Thoracic aorta (tissue), 2 donors: ENCODE results near the gene BTBD16. TPM values are rescaled to one million over a fixed set of nuclear protein-coding genes. Genes with fewer than 3 reads are reported as not detected.

Experiments
- ATAC-seq: fragments of 150-250 bp; one replicate; pipeline ENCODE4 v1.8.0; 2017; ENCODE audit warnings: low read depth; ENCODE audit not compliant: insufficient number of reproducible peaks, low FRiP score
- DNase-seq: peaks from one replicate; pipeline ENCODE4 v3.0.0-alpha.2; 2020; ENCODE audit warnings: low spot score
- H3K27ac ChIP-seq, 2 donors: fragments of 200-600 bp; sonication (generic); 1 replicate in 1 of 2; 2 replicates in 1 of 2; pipeline ENCODE4 v1.5.1; 2016; ENCODE audit warnings: mild to moderate bottlenecking in 2 of 2, moderate library complexity in 2 of 2
- H3K27me3 ChIP-seq: fragments of 200-600 bp; sonication (generic); replicated peaks from 2 replicates; pipeline ENCODE4 v1.6.0; 2016; ENCODE audit warnings: mild to moderate bottlenecking; ENCODE audit not compliant: insufficient read depth
- H3K36me3 ChIP-seq: fragments of 200-600 bp; sonication (generic); one replicate; pipeline ENCODE4 v1.5.1; 2016
- H3K4me1 ChIP-seq, 2 donors: fragments of 200-600 bp; sonication (generic); 1 replicate in 1 of 2; 2 replicates in 1 of 2; pipeline versions ENCODE4 v1.5.1 to v1.6.0; 2016; ENCODE audit warnings: low read depth in 2 of 2, mild to moderate bottlenecking in 1 of 2; ENCODE audit not compliant: control insufficient read depth in 1 of 2
- H3K4me3 ChIP-seq: fragments of 200-600 bp; sonication (generic); 2 replicates; pipeline ENCODE4 v1.5.1; 2016; ENCODE audit warnings: mild to moderate bottlenecking
- H3K9me3 ChIP-seq: fragments of 200-600 bp; sonication (generic); 2 replicates; pipeline ENCODE4 v1.5.1; 2016
- CTCF ChIP-seq: fragments of 200-600 bp; sonication (generic); IDR thresholded peaks from one replicate; pipeline ENCODE4 v1.5.1; 2019; ENCODE audit warnings: antibody characterized with exemption
- total RNA-seq, 2 donors: library from RNA; depleted of rRNA; stranded (reverse); fragments of >200 nt; gene quantifications; one replicate each; pipeline versions ENCODE4 v1.1.0 to v1.2.3, GENCODE V29; 2016

The BTBD16 gene
- total RNA-seq, 2 donors from 2014 or later, result not detected

DNA sequence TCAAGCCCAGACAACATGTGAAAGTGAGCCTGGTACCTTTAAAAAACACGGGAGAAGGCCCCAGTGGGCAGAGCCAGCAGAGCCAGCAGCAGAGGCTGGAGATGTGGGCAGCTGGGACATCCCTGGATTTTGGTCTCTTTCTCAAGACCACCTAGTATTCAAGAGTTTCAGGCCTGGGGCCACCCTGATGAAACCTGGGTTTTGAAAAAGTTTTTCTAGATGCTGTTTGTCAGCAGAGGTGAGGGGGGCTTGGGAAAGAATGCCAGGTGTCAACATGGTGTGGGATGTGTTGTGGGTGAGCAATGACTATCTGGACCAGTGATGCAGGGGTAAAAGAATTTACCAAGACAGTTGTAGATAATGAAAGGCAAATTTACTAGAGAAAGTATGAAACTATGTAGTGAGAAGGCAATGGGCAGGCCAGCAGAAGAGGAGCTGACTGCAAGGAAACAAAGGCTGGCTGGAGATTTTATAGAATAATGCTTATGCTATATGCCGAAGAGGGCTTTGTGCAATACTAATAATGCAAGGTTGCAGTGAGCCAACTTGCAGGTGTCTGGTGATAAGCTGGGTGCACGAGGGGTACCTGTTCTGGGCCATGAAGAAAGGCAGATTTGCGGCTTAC lies 75.3 kb downstream of the BTBD16 start:
- no peak for DNase-seq

DNA sequence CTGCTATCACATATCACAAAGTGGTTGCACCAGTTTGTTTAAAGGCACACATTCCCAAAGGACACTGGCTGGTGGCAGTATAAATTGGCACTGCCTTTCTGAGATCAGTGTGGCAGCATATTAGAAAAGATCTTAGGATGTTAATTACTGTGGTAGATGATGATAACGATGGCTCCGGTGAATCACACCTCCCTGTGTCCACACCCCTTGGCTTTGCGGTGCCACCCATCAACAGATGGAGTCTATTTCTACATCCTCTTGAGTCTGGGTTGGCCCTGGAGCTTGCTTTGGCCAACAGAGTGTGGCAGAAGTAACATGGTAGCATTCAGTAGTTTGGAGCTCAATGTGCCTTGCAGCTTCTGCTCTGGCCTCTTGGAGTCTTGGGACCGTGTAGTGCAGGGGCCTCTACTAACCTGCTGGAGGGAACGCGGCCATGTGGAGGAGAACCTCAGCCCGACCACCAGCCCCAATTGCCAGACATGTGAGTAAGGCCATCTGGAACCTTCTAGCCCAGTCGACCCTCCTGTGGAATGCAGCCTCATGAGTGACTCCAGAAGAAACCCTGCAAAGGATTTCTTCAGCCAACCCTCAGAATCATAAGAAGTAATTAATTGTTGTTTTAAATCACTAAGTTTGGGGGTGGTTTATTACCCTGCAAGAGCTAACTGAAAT lies 76.2 kb downstream of the BTBD16 start:
- Histone ChIP-seq H3K36me3 (no peaks in the 10 kb centered on the region), H3K9me3 (no peaks in the 10 kb centered on the region), H3K4me1 (peaks cover 0 to 5% of the 10 kb centered on the region in 2 donors), H3K4me3 (no peak overlapping the region), H3K27ac (no peak overlapping the region), H3K27me3 (no peaks in the 10 kb centered on the region)
- no peak for DNase-seq
- no peak for TF ChIP-seq CTCF
- ATAC-seq, result no peak

More for the DNA sequence above, 75.3 kb downstream of the BTBD16 start:
- H3K27me3 ChIP-seq, result no peaks in the 10 kb centered on the region
- ATAC-seq, result no peak
- H3K36me3 ChIP-seq, result no peaks in the 10 kb centered on the region
- no peak for TF ChIP-seq CTCF
- no peaks in the 10 kb centered on the region for H3K9me3 ChIP-seq
- H3K27ac ChIP-seq, result no peak overlapping the region
- no peak overlapping the region for H3K4me3 ChIP-seq
- peaks cover 0 to 5% of the 10 kb centered on the region in 2 donors for H3K4me1 ChIP-seq

- no peak for ATAC-seq
- no peaks in the 10 kb centered on the region for H3K36me3 ChIP-seq
- no peak for TF ChIP-seq CTCF
Observed at GRCh38 chr10:122348512-122348911, 77.4 kb downstream of the BTBD16 start.

GRCh38 chr10:122348935-122349361 lies 77.9 kb downstream of the BTBD16 start:
- ATAC-seq (no peak), DNase-seq (no peak)
- TF ChIP-seq CTCF, result no peak

More at GRCh38 chr10:122348512-122348911, 77.4 kb downstream of the BTBD16 start:
- no peak for DNase-seq
- H3K9me3 ChIP-seq, result no peaks in the 10 kb centered on the region
- H3K27ac ChIP-seq, result no peak overlapping the region
- H3K27me3 ChIP-seq, result no peaks in the 10 kb centered on the region
- no peak overlapping the region for H3K4me3 ChIP-seq
- no peaks in the 10 kb centered on the region for H3K4me1 ChIP-seq

DNA sequence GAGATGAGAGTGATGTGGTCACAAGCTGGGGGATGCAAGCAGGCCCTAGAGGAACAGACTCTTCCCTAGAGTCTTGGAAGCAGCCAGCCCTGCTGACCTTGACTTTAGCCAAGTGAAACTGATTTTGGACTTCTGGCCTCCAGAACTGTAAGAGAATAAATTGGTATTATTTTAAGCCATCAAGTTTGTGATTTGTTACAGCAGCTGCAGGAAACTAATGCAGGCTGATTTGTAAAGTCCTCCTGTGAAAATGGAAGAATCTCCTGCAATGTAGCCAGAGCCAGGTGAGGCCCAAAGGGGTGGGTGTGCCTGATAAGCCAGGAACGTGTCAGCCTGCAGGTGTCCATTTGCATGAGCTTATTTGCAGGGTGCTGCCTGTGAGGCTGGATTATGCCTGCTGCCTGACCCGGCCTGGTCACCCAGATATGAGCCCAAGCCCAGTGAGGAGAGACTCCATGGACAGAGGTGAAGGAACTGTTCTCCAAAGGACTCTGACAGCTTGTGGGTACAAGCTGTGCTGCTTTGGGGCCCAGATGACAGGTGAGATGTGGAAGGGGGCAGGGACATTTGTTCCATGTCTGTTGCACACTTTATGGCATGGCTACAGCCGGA lies 78.8 kb downstream of the BTBD16 start:
- no peak for ATAC-seq
- DNase-seq, result no peak

More at GRCh38 chr10:122348935-122349361, 77.9 kb downstream of the BTBD16 start:
- H3K27ac ChIP-seq, result no peak overlapping the region
- no peaks in the 10 kb centered on the region for H3K27me3 ChIP-seq
- H3K4me3 ChIP-seq, result no peak overlapping the region
- no peaks in the 10 kb centered on the region for H3K4me1 ChIP-seq
- no peaks in the 10 kb centered on the region for H3K36me3 ChIP-seq
- no peaks in the 10 kb centered on the region for H3K9me3 ChIP-seq

More for the DNA sequence above, 78.8 kb downstream of the BTBD16 start:
- Histone ChIP-seq H3K27ac (no peak overlapping the region), H3K36me3 (no peaks in the 10 kb centered on the region), H3K27me3 (no peaks in the 10 kb centered on the region), H3K9me3 (no peaks in the 10 kb centered on the region), H3K4me1 (no peaks in the 10 kb centered on the region), H3K4me3 (no peak overlapping the region)
- no peak for TF ChIP-seq CTCF
